Stimulated activated CD8-positive, alpha-beta memory T cell treated with anti-CD3 and anti-CD28 coated beads, Interleukin-4, amount 100 ng/mL, for 24 hours (primary cell): ENCODE data around the gene DISC1.

Experiments used
- DNase-seq: peaks from one replicate; pipeline ENCODE4 v3.0.0-alpha.2; 2020; ENCODE audit warnings: low read depth

Gene DISC1

GRCh38 chr1:232005300-232005699, 378.7 kb downstream of the DISC1 start:
- DNase-seq = no peak

GRCh38 chr1:232009741-232010140, 383.2 kb downstream of the DISC1 start:
- no peak for DNase-seq

GRCh38 chr1:232011961-232012360, 385.4 kb downstream of the DISC1 start:
- DNase-seq = no peak

- DNase-seq = no peak
Observed at GRCh38 chr1:232012773-232013386, 386.3 kb downstream of the DISC1 start.

- DNase-seq = no peak
Observed at GRCh38 chr1:232014941-232015340, 388.4 kb downstream of the DISC1 start.

- no peak for DNase-seq
Observed at GRCh38 chr1:232016616-232017015, 390.0 kb downstream of the DISC1 start.

GRCh38 chr1:232017057-232017456, 390.5 kb downstream of the DISC1 start:
- no peak for DNase-seq

GRCh38 chr1:232017759-232018158, 391.2 kb downstream of the DISC1 start:
- DNase-seq = no peak

- no peak for DNase-seq
Observed at GRCh38 chr1:232018231-232019025, 391.8 kb downstream of the DISC1 start.

GRCh38 chr1:232019026-232019340, 392.4 kb downstream of the DISC1 start:
- no peak for DNase-seq

- DNase-seq = no peak
Observed at GRCh38 chr1:232020352-232020751, 393.8 kb downstream of the DISC1 start.

GRCh38 chr1:232029315-232029714, 402.7 kb downstream of the DISC1 start:
- no peak for DNase-seq

- DNase-seq = no peak
Observed at GRCh38 chr1:232031156-232031555, 404.6 kb downstream of the DISC1 start.

- no peak for DNase-seq
Observed at GRCh38 chr1:232033285-232033684, 406.7 kb downstream of the DISC1 start.

GRCh38 chr1:232034556-232034955, 408.0 kb downstream of the DISC1 start:
- no peak for DNase-seq

- no peak for DNase-seq
Observed at GRCh38 chr1:232036181-232036933, 409.8 kb downstream of the DISC1 start.

- DNase-seq = no peak
Observed at GRCh38 chr1:232037774-232038388, 411.3 kb downstream of the DISC1 start.

GRCh38 chr1:232038706-232039677, 412.4 kb downstream of the DISC1 start:
- no peak for DNase-seq

GRCh38 chr1:232040260-232040659, 413.7 kb downstream of the DISC1 start:
- DNase-seq = no peak

- no peak for DNase-seq
Observed at GRCh38 chr1:232044728-232045127, 418.1 kb downstream of the DISC1 start.
